ENCODE data around the gene SCN4A. TPM values are rescaled to one million over a fixed set of nuclear protein-coding genes. Genes with fewer than 3 reads are reported as not detected.
A peak's percentile ranks its signal among the peaks of the same experiment; 100 is the strongest.
"Not testable (repeated sequence)": the region's sequence is repeated elsewhere in the genome, so short reads cannot be mapped to it uniquely, and the experiment has no call there.

Gene SCN4A
- total and polyA plus RNA-seq, 2 experiments from 2014 or later: 0.07 TPM; not detected in 1

- no peak overlapping the region for H3K4me2 ChIP-seq
- peaks cover 7% of the 10 kb centered on the region for H3K27me3 ChIP-seq
- WGBS (ENCODE audit: low lambda C conversion rate, missing lambda C conversion rate): 50% methylated on average over 8 of the region's 8 CpGs
- H2AFZ ChIP-seq: no peak overlapping the region
- no peaks in the 10 kb centered on the region for H4K20me1 ChIP-seq (ENCODE audit: insufficient read depth, poor library complexity, severe bottlenecking)
- H3K4me1 ChIP-seq (ENCODE audit: insufficient read depth): no peaks in the 10 kb centered on the region
- H3K27ac ChIP-seq: no peak overlapping the region
- H3K9me2 ChIP-seq (replicated peaks; ENCODE audit: insufficient read depth): no peaks in the 10 kb centered on the region
- no peaks in the 10 kb centered on the region for H3K36me3 ChIP-seq (replicated peaks; ENCODE audit: insufficient read depth, low read depth)
- H3K4me3 ChIP-seq: no peak overlapping the region
- peak; percentile 73 for DNase-seq (ENCODE audit: low spot score)
- H3K9me3 ChIP-seq (ENCODE audit: low read depth): no peaks in the 10 kb centered on the region
- TF ChIP-seq EZH2phosphoT487 (IDR thresholded peaks at IDR 0.05; ENCODE audit: low read depth, severe bottlenecking, unreplicated experiment) (no peak), CTCF (IDR thresholded peaks at IDR 0.05; ENCODE audit: poor library complexity) (peak; percentile 82), EZH2 (IDR thresholded peaks at IDR 0.05; ENCODE audit: borderline replicate concordance) (no peak)
- H3K79me2 ChIP-seq: no peaks in the 10 kb centered on the region
These were observed 53.4 kb downstream of the SCN4A start for GRCh38 chr17:63919311-63919723.

- H3K4me1 ChIP-seq (ENCODE audit: insufficient read depth); H2AFZ ChIP-seq; H3K4me3 ChIP-seq; H3K79me2 ChIP-seq; H4K20me1 ChIP-seq (ENCODE audit: insufficient read depth, poor library complexity, severe bottlenecking); H3K27ac ChIP-seq; H3K36me3 ChIP-seq (replicated peaks; ENCODE audit: insufficient read depth, low read depth); H3K4me2 ChIP-seq; H3K27me3 ChIP-seq; H3K9me3 ChIP-seq (ENCODE audit: low read depth); H3K9me2 ChIP-seq (replicated peaks; ENCODE audit: insufficient read depth); DNase-seq (ENCODE audit: low spot score): not testable (repeated sequence)
- WGBS (ENCODE audit: low lambda C conversion rate, missing lambda C conversion rate): 41% methylated on average over 10 of the region's 10 CpGs
These were observed 53.9 kb downstream of the SCN4A start, which contains the start of gene GH1 for GRCh38 chr17:63918789-63919305. GH1 (minus strand) TSS chr17:63918839; CDS start chr17:63918776, 63 bp downstream.

- H3K79me2 ChIP-seq: no peaks in the 10 kb centered on the region
- H3K4me1 ChIP-seq (ENCODE audit: insufficient read depth): no peaks in the 10 kb centered on the region
- H3K27me3 ChIP-seq: peaks cover 7% of the 10 kb centered on the region
- 31% methylated on average over 10 of the region's 10 CpGs for WGBS (ENCODE audit: low lambda C conversion rate, missing lambda C conversion rate)
- no peak for DNase-seq (ENCODE audit: low spot score)
- TF ChIP-seq CTCF (IDR thresholded peaks at IDR 0.05; ENCODE audit: poor library complexity): no peak
- no peak for TF ChIP-seq EZH2phosphoT487 (IDR thresholded peaks at IDR 0.05; ENCODE audit: low read depth, severe bottlenecking, unreplicated experiment)
- TF ChIP-seq EZH2 (IDR thresholded peaks at IDR 0.05; ENCODE audit: borderline replicate concordance): no peak
- H4K20me1 ChIP-seq (ENCODE audit: insufficient read depth, poor library complexity, severe bottlenecking): no peaks in the 10 kb centered on the region
- no peaks in the 10 kb centered on the region for H3K9me2 ChIP-seq (replicated peaks; ENCODE audit: insufficient read depth)
- no peak overlapping the region for H3K4me2 ChIP-seq
- H3K27ac ChIP-seq: no peak overlapping the region
- H3K4me3 ChIP-seq: no peak overlapping the region
- H3K9me3 ChIP-seq (ENCODE audit: low read depth): no peaks in the 10 kb centered on the region
- H3K36me3 ChIP-seq (replicated peaks; ENCODE audit: insufficient read depth, low read depth): no peaks in the 10 kb centered on the region
- H2AFZ ChIP-seq: no peak overlapping the region
These were observed 54.4 kb downstream of the SCN4A start for GRCh38 chr17:63918305-63918704.

- Histone ChIP-seq H3K27ac (no peak overlapping the region), H3K79me2 (no peaks in the 10 kb centered on the region), H3K9me2 (replicated peaks; ENCODE audit: insufficient read depth) (no peaks in the 10 kb centered on the region), H3K27me3 (peaks cover 7% of the 10 kb centered on the region), H3K9me3 (ENCODE audit: low read depth) (no peaks in the 10 kb centered on the region), H2AFZ (no peak overlapping the region), H4K20me1 (ENCODE audit: insufficient read depth, poor library complexity, severe bottlenecking) (no peaks in the 10 kb centered on the region), H3K36me3 (replicated peaks; ENCODE audit: insufficient read depth, low read depth) (no peaks in the 10 kb centered on the region), H3K4me2 (no peak overlapping the region), H3K4me1 (ENCODE audit: insufficient read depth) (no peaks in the 10 kb centered on the region), H3K4me3 (no peak overlapping the region)
- WGBS (ENCODE audit: low lambda C conversion rate, missing lambda C conversion rate): 75% methylated on average over 13 of the region's 13 CpGs
- DNase-seq (ENCODE audit: low spot score): no peak
- TF ChIP-seq EZH2phosphoT487 (IDR thresholded peaks at IDR 0.05; ENCODE audit: low read depth, severe bottlenecking, unreplicated experiment) (no peak), CTCF (IDR thresholded peaks at IDR 0.05; ENCODE audit: poor library complexity) (no peak), EZH2 (IDR thresholded peaks at IDR 0.05; ENCODE audit: borderline replicate concordance) (no peak)
These were observed 55.1 kb downstream of the SCN4A start for GRCh38 chr17:63917646-63918045.

GRCh38 chr17:63917206-63917605 is 55.5 kb downstream of the SCN4A start:
- not testable (repeated sequence) for H3K36me3 ChIP-seq (replicated peaks; ENCODE audit: insufficient read depth, low read depth); H3K9me2 ChIP-seq (replicated peaks; ENCODE audit: insufficient read depth); H3K4me3 ChIP-seq; H3K9me3 ChIP-seq (ENCODE audit: low read depth); H3K27me3 ChIP-seq; H4K20me1 ChIP-seq (ENCODE audit: insufficient read depth, poor library complexity, severe bottlenecking); H3K4me2 ChIP-seq; H3K27ac ChIP-seq; H2AFZ ChIP-seq; H3K4me1 ChIP-seq (ENCODE audit: insufficient read depth); DNase-seq (ENCODE audit: low spot score); H3K79me2 ChIP-seq
- WGBS (ENCODE audit: low lambda C conversion rate, missing lambda C conversion rate): 95% methylated on average over 11 of the region's 11 CpGs
